HG02884 (cell line): ENCODE results near the gene MLLT1.

Source experiments
- ATAC-seq: cut with Tn5 transposase; IDR thresholded peaks from one replicate; pipeline ENCODE4 v1.9.1; 2021; ENCODE audit warnings: mild to moderate bottlenecking, moderate library complexity; ENCODE audit not compliant: unreplicated experiment

Gene MLLT1

DNA sequence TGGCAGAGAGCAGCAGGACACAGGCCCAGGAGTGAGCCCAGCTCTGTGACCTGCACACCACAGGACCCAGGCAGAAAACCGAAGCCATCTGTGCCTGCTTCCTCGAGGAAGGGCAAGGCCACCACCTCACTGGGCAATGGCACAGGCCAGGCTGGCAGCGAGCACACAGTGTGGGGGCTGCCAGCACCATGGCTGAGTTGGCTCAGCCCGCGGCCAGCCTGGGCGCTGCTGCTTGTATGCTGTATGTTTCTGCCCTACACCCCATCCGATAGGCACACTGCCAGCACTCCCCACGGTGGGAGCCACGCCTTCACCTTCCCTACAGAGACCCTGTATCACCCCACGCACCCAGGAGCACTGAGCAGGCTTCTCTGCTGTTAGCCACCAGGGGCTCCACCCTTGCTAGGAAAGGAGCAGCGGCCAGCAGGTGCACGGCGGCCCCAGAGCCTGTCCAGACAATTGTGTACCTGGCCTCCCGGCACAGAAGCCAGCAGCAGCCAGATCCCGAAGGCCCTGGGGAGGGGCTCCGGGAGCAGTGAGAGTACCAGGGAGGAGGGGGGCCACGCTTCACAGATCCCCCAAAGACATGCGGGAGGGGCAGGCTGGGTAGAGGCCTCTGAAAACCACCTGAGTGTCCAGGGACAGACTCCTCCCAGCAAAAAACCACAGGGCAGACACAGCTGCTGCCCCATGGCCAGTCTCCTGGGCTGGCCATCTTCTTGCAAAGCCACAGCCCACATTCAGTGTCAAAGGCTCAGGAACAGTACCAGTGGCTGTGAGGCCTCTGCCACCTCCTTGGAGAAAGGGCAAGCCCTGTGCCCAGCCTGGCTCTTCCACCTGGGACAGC, 56.1 kb downstream of the MLLT1 start:
- ATAC-seq = no peak

GRCh38 chr19:6222884-6223283, 56.9 kb downstream of the MLLT1 start:
- no peak for ATAC-seq

DNA sequence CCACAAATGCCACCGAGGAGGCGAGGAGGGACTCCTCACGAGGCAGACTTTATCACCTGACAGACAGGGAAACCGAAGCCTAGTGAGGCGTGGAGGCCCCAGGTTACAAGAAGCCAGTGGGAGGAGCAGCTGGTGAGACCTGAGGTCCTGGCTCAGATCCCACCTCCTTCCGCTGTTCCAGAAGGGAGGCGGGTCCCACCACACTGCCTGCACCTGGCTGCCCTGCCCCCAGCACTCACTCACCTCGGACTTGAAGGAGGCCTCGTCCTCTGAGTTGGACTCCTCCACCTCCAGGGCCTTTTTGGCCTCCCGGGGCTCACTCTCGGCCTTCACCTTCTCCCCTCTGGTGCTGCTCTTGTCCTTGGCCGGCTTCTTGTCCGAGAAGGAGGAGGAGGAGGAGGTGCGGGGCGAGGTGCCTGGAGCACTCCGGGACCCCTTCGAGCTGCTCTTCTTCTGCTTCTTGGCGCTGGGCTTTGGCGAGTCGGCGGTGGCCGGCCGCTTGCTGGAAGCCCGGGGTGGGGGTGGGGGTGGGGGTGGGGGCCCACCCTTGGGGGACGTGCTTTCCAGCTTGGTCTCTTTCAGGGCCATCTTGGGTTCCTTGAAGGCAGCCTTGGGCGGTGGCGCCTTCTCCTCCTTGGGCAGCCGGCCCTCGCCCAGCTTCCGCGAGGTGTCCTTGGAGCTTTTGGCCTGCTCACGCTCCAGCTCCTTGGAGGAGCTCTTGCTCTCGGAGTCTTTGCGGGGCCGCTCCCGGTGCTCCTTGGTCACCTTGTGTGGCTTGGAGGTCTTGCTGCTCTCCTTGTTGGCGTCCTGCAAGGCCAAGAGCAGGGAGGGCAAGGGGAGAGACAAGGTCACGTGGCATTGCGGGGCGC, 57.7 kb downstream of the MLLT1 start:
- ATAC-seq = no peak

DNA sequence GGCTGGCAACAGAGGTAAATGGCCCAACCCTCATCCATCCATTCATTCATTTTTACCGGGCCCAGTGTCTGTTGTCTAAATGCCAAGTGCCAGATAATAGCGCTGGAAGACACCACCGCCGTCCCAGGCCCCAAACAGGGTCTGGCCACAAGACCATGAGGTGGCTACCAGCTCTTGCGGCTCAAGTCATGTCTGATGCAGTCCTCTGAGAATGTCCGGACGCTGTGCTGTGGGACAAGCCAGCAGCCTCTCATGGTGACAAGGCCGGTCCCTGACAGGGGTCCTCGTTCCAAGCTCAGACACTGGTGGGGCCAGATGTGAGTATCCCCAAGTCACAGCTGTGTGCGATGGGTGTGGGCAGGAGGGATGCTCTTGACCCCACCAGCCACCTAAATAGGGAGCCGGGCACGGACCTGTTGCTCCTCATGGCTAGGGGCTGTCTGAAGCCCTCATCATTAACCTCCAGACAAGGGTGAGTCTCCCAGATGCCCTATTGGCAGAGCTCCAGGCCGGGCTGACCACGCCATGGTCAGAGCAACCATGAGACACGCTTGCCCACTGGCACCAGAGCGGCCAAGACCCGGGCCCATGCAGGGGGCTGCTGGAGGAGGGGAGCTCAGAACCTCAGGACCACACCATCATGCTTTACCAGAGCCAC, 58.4 kb downstream of the MLLT1 start:
- ATAC-seq = no peak

- no peak for ATAC-seq
These were observed 59.2 kb downstream of the MLLT1 start for GRCh38 chr19:6220385-6221191.

- no peak for ATAC-seq
These were observed 60.0 kb downstream of the MLLT1 start for GRCh38 chr19:6219586-6220290.

DNA sequence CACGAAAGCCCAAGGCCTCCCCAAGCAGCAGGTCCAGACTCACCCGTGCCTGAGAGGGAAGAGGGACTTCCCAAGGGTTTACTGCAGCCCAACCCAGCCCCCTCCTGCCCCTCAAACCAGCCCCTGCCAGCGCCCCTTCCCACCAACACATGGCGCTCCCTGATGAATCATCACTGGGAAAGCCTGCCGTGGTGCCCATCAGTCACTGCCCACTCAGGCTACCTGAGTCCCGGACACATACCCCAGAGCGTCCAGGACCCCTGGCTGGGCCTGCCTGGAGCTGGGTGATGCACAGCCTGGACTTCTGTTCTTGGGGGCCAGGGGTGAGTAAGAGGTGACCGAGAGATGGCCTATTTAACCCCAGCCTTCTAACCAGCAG, 60.6 kb downstream of the MLLT1 start:
- ATAC-seq = no peak

DNA sequence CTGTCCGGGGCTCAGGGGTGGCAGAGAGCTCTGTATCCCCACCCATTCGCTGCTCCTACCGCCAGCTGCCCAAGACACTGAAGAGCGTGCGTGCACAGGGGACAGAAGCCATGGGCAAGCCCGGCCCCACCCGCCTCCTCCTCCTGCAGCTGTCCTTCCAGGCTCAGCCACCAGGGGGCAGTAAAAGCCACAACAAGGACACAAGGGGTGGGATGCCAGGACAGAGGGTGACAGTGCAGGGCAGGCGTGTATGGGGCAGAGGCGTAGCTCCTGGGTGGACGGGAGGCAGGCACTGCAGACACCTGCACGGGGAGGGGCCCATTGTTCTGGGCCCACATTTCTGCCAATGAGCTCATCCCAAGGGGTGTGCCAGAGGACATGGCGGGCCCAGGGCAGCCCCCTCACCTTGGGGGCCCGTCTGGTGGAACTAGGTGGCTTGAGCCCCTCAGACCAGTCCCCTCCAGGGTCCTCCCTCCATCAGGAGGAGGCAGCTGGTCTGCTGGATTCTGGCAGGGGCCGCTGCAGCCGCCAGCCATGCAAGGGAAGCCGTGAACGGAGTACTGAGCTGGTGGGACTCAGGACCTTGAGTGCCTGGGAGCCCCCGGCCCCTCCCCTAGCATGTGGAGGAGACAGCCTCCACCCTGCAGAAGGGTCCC, 61.2 kb downstream of the MLLT1 start:
- ATAC-seq = no peak

DNA sequence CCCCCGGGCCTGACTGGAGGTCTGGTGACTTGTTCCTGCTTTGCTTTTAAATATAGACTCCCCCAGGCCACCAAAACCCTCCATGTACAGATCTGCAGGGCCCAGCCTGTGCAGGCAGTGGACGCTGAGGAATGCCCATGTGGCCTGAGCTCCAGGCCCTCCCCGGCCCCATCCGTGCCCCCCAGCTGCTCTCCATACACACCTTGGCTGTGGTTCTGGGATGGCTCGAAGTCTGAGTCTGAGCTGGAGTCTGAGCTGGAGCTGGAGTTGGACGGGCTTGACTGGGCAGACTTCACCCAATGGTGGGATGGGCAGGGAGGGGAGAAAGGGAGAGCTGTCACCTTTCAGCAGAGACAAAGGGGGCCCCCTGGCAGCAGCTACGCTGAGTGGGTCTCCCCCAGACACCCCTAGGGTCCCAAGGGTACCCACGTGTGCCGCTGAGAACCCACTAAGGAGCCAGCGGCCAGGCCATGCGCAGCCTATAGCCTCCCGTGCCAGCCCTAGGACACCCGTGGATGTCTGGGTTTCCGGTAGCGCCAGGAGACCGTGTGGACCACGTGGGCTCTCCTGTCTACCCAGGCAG, 61.9 kb downstream of the MLLT1 start:
- ATAC-seq = no peak

GRCh38 chr19:6216996-6217751, 62.6 kb downstream of the MLLT1 start:
- ATAC-seq = no peak

DNA sequence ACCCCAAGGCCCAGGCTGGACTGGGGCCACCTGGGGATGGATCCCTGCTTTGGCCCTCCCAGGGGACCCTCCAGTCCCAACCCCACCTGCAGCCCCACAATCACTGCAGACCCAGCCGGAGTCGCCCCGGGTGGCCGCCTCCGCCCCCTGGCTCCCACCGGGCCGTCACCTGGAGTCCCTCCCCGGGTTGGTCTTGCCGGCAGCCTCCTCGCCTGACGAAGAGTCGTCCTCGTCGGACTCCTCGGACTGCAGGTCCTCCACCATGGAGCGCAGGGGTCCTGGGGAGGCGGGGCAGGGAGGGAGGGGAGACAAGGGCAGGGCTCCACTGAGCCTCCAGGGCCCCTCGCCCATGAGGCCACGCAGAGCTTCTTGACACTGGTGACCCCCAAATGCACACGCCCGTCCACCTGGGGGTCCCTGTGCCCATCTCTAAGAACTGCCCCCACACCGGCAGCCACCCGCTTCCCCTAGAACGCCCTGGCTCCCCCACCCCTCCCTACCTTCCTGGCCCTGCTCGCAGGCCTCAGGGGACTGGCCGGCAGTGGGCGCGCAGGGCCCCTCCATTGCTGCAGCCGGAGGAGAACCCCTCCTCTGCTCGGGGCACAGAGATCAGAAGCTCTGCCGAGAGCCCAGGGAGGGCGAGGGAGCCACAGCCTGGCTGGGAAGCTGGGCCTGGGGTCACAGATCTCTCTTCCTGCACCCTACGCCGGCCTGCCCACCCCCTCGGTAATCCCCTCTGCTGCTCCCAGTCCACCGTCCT, 63.4 kb downstream of the MLLT1 start:
- no peak for ATAC-seq

- no peak for ATAC-seq
These were observed 64.0 kb downstream of the MLLT1 start for GRCh38 chr19:6215701-6216235.

GRCh38 chr19:6214881-6215541, 64.8 kb downstream of the MLLT1 start:
- no peak for ATAC-seq

DNA sequence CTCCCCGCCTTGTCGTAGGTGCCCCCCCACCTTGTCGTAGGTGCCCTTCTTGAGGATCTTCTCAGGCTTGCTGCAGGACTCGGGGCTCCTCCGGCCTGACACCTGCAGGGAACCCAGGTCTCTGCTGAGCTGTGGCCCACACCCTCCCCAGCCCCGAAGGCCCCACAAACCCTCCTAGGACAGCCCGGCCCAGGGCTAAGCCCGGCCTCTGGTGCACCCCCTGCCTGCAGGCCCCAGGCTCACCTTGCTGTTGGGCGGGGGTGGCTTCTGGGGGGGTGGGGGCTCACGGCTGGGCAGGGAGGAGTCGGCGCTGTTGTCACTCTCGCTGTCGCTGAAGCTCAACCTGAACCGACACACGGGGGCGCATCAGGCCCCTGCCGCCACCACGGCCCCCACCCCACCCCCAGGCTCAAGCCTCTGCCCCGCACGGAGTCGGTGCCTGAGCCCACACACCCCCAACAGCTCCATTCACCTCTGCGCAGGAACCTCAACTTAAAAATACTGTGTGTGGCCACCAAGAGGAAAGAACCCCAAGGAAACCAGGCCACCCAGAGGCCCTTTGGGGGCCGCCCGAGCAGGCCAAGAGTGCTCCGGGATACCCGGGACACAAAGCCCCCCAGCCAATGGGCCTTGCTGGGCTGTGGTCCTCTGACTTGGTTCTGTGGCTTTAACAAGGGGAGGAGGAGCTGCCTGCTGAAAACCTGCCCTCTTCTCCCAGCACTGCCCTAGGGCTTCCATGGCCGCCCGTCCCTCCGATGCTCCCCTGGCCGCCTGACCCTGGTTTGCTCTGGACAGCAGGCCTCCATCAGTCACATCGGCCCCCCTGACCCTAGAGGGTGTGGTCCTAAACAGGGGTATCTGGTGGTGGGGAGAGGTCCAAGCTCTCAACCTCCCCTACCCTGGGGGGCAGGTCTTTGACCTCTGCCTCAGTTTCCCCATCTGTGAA, 65.8 kb downstream of the MLLT1 start:
- no peak for ATAC-seq

DNA sequence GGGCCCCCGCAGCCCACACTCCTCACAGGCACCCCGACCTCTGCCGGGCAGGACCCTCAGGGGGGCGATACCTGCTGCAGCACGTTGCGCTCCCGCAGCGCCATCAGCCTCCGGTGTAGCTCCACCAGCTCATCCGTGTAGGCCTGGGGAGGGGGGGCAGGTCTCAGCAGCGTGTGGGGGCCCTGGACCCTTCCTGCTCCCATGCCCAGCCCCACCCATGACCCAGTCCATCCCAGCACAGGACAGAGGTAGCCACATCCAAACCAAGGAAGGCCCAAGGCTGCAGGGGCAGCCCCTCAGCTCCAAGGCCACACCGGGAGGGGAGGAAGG, 66.5 kb downstream of the MLLT1 start:
- no peak for ATAC-seq
